Endothelial cell of umbilical vein (primary cell): Measurements from ENCODE around the gene MROH9.

Experiments used
- CTCF ChIP-seq, 2 donors: IDR thresholded peaks; 1 replicate in 1 of 2; 2 replicates in 1 of 2; pipeline ENCODE4 v1.5.1; 2011; ENCODE audit warnings: low read length in 2 of 2, mild to moderate bottlenecking in 2 of 2, moderate library complexity in 2 of 2, control low read depth in 1 of 2, inconsistent platforms in 1 of 2, low read depth in 1 of 2; ENCODE audit not compliant: insufficient read depth in 1 of 2; ENCODE audit errors: extremely low read depth in 1 of 2
- EZH2 ChIP-seq: IDR thresholded peaks from 2 replicates; pipeline ENCODE4 v1.6.1; 2012; ENCODE audit warnings: borderline replicate concordance, low read depth, mild to moderate bottlenecking, moderate library complexity, low read length, inconsistent platforms; ENCODE audit not compliant: severe bottlenecking
- JUN ChIP-seq: IDR thresholded peaks from 2 replicates; pipeline ENCODE4 v1.6.1; 2011; ENCODE audit warnings: borderline replicate concordance, low read depth; ENCODE audit not compliant: insufficient read length, insufficient read depth
- MAX ChIP-seq: IDR thresholded peaks from 2 replicates; pipeline ENCODE4 v1.6.1; 2011; ENCODE audit not compliant: insufficient read depth, insufficient read length
- MYC ChIP-seq: IDR thresholded peaks from one replicate; pipeline ENCODE4 v1.6.1; 2011; ENCODE audit warnings: mild to moderate bottlenecking, low read depth, low read length
- POLR2A ChIP-seq: IDR thresholded peaks from 2 replicates; pipeline ENCODE4 v1.6.1; 2012; ENCODE audit warnings: low read depth, mild to moderate bottlenecking, control low read depth, low read length
- POLR2AphosphoS5 ChIP-seq: IDR thresholded peaks from 2 replicates; pipeline ENCODE4 v1.6.1; 2012; ENCODE audit warnings: low read depth, mild to moderate bottlenecking, control low read depth, low read length, moderate library complexity; ENCODE audit not compliant: insufficient read depth

GRCh38 chr1:171052977-171053376 lies 117.6 kb downstream of the MROH9 start:
- TF ChIP-seq POLR2A (no peak), EZH2 (no peak), MYC (no peak), CTCF (IDR thresholded peaks at IDR 0.05; ENCODE audit: extremely low read depth in 1 of 2, insufficient read depth in 1 of 2, low read depth in 1 of 2, low read length in 2 of 2) (no peak), JUN (no peak), POLR2AphosphoS5 (no peak), MAX (no peak)
